A375 (cell line): ENCODE results near the gene CDK5R1. TPM values are rescaled to one million over a fixed set of nuclear protein-coding genes. Genes with fewer than 3 reads are reported as not detected.

ENCODE experiments used
- small RNA-seq: library from RNA; depleted of rRNA; stranded (forward); fragments of <200 nt; gene quantifications from one replicate; pipeline ENCODE3, GENCODE V24; 2014
- total RNA-seq: library from RNA; depleted of rRNA; stranded (reverse); fragments of >200 nt; shearing (Covaris generic); gene quantifications from 2 replicates; pipeline ENCODE4 v1.2.3, GENCODE V29; 2014; rRNA removed

The CDK5R1 gene
- 5.0 and 5.1 TPM in 2 replicates for total RNA-seq

DNA sequence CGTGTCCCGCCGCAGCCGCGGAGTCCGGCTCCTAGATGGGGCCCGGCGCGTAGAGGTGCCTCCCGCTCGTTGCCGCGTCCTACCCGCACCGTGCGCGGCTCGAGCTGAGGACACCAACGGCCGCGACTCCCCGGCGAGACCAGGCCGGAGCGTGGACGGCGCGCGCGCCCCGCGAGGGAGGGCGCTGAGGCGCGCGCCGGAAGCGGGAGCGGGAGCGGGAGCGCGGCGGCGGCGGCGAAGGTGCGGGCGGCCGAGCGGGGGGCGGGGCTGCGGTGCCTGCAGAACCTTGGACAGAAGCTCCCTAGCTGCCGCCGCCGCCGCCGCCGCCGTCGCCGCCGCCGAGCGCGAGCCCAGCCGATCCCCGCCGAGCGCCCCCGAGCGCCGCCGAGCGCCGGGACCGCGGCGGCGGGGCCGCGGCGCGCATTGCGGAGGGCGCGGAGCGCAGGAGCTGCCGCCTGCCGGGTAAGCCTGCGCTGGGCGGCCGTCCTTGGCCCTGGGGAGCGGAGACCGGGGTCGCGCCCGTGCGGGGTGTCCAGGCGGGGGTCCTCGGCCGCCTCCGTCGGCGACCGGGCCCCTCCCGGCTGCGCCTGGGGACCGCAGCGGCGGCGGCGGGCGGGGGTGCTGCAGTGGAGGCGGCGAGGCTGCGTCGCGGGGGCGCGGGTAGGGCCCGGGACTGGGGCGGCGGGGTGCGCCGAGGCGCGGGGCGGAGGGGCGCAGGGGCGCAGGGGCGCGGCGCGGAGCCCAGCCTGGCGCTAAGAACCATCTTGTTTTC is at the start of gene CDK5R1:
Gene CDK5R1 (plus strand): TSS at position 293 of the 772 bp plus-strand sequence. CDS start 628 bp downstream, outside the sequence.

DNA sequence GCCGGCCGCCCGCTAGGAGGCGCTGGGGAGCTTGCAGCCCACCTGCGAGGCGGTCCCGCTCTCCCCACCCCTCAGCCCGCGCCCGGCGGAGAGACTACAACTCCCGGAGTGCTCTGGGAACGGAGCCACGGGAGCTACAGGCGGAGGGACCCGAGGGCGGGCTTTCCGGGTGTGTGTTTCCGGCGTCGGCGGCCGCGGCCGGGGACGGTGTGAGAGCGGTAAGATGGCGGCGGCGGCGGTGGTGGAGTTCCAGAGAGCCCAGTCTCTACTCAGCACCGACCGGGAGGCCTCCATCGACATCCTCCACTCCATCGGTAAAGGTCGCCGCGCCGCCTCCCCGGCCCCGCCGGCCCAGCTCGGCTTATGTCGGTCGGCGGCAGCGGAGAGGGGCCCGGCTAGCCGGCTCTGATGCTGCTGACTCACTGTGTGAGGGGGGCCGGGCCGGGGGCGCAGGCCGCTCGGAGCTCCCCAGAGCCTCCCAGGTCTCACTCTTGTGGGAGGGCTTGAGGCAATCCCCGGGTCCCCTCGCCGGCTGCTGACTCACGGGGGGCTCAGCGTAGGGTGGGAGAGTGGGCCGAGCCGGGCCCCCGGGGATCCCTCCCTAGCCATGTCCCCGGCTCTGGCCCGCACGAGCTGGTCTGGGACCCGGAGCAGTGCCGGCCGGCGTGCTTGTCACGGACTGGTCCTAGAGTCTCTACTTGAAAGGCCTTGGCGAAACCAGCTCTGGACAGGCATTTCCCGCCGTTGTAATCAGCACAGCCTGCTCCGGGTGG is 42.3 kb upstream of the CDK5R1 start, which contains the start of gene PSMD11:
Gene PSMD11 (plus strand): TSS at position 210 of the 773 bp plus-strand sequence. CDS start 14 bp downstream, at position 224.

Small RNA genes lying within 50 kb of the gene (small RNA-seq; reads per million reads assigned to genes)
- not detected for gene RF00019

Other genes starting within 250 kb of the CDK5R1 start
- gene RHBDL3, start 221.2 kb upstream of the CDK5R1 start, total RNA-seq = 0.27 and 0.34 TPM in 2 replicates
- 45.4 and 63.0 TPM in 2 replicates for gene C17orf75, start 144.8 kb upstream of the CDK5R1 start, total RNA-seq
- 114 and 121 TPM in 2 replicates for gene ZNF207, start 136.8 kb upstream of the CDK5R1 start, total RNA-seq
- gene PSMD11, start 42.5 kb upstream of the CDK5R1 start, total RNA-seq = 102 and 134 TPM in 2 replicates